A172 (cell line): Measurements from ENCODE around the gene CTXND1. TPM values are rescaled to one million over a fixed set of nuclear protein-coding genes. Genes with fewer than 3 reads are reported as not detected.

Experiments
- DNase-seq: peaks from one replicate; pipeline ENCODE4 v3.0.0-alpha.2; 2015; ENCODE audit warnings: low spot score
- total RNA-seq: library from RNA; depleted of rRNA; stranded (reverse); fragments of >200 nt; shearing (Covaris generic); gene quantifications from 2 replicates; pipeline ENCODE4 v1.2.3, GENCODE V29; 2014

CTXND1 gene
- total RNA-seq, 1 experiment from 2014 or later: not detected

- DNase-seq: no peak
These were observed 8.0 kb upstream of the CTXND1 start for GRCh38 chr15:80259942-80260510.

- no peak for DNase-seq
These were observed 439 bp downstream of the CTXND1 start for GRCh38 chr15:80251428-80252120.

GRCh38 chr15:80250614-80251427, 1.2 kb downstream of the CTXND1 start:
- DNase-seq: no peak

GRCh38 chr15:80249973-80250372, 2.0 kb downstream of the CTXND1 start:
- DNase-seq: no peak

- DNase-seq: no peak
These were observed 4.7 kb downstream of the CTXND1 start for GRCh38 chr15:80247320-80247719.

GRCh38 chr15:80246425-80246894, 5.6 kb downstream of the CTXND1 start:
- no peak for DNase-seq

GRCh38 chr15:80242802-80243201, 9.2 kb downstream of the CTXND1 start:
- no peak for DNase-seq

- peak; percentile 20 for DNase-seq
These were observed 9.8 kb downstream of the CTXND1 start for GRCh38 chr15:80242132-80242769.

GRCh38 chr15:80241508-80241907, 10.5 kb downstream of the CTXND1 start:
- no peak for DNase-seq

- no peak for DNase-seq
These were observed 11.7 kb downstream of the CTXND1 start for GRCh38 chr15:80240276-80240675.

GRCh38 chr15:80234883-80235282, 17.1 kb downstream of the CTXND1 start:
- peak; percentile 21 for DNase-seq

GRCh38 chr15:80233581-80233980, 18.4 kb downstream of the CTXND1 start:
- no peak for DNase-seq

GRCh38 chr15:80231371-80231770, 20.6 kb downstream of the CTXND1 start:
- DNase-seq: no peak

GRCh38 chr15:80228959-80229610, 22.9 kb downstream of the CTXND1 start:
- DNase-seq: peak; percentile 42

GRCh38 chr15:80219955-80220354, 32.1 kb downstream of the CTXND1 start:
- no peak for DNase-seq

- DNase-seq: no peak
These were observed 34.6 kb downstream of the CTXND1 start for GRCh38 chr15:80217327-80217900.

- DNase-seq: no peak
These were observed 35.1 kb downstream of the CTXND1 start for GRCh38 chr15:80216911-80217310.

- no peak for DNase-seq
These were observed 35.9 kb downstream of the CTXND1 start for GRCh38 chr15:80216141-80216540.

- DNase-seq: no peak
These were observed 37.1 kb downstream of the CTXND1 start for GRCh38 chr15:80214910-80215309.

GRCh38 chr15:80211976-80212375, 40.0 kb downstream of the CTXND1 start:
- DNase-seq: no peak
